Epithelial cell of esophagus (primary cell): ENCODE measurements around the gene RSL24D1.

Experiments used
- DNase-seq: peaks from one replicate; pipeline ENCODE4 v3.0.0; 2010; ENCODE audit warnings: low read depth
- H3K4me3 ChIP-seq: 2 replicates; pipeline ENCODE4 v1.5.1; 2011; ENCODE audit warnings: mild to moderate bottlenecking, low read length, control low read depth
- TF ChIP-seq, protein P1 (sequence below): IDR thresholded peaks from 2 replicates; pipeline ENCODE4 v1.5.1; 2011; ENCODE audit warnings: low read depth, mild to moderate bottlenecking, low read length, control low read depth, inconsistent platforms; ENCODE audit not compliant: insufficient read depth; ENCODE audit errors: missing control alignments

RSL24D1 gene

DNA sequence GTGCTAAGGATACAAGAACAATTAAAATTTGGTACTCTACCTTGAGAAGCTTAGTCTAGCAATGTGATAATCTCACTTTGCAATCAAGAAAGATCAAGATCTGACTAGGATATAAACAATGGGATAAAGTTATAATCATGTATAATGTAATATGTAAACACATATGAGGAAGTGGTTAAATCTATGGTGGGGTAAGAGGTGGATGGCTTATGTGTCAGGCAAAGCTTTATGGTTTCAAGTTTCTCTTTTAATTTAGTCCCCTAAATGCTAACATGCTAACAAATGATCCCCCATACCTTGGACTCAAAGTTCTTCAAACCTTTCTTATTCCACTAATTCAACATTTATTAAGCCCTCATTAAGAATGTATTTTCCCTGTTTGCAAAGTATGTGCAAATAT lies 2.5 kb downstream of the RSL24D1 start:
- TF ChIP-seq, protein P1, sequence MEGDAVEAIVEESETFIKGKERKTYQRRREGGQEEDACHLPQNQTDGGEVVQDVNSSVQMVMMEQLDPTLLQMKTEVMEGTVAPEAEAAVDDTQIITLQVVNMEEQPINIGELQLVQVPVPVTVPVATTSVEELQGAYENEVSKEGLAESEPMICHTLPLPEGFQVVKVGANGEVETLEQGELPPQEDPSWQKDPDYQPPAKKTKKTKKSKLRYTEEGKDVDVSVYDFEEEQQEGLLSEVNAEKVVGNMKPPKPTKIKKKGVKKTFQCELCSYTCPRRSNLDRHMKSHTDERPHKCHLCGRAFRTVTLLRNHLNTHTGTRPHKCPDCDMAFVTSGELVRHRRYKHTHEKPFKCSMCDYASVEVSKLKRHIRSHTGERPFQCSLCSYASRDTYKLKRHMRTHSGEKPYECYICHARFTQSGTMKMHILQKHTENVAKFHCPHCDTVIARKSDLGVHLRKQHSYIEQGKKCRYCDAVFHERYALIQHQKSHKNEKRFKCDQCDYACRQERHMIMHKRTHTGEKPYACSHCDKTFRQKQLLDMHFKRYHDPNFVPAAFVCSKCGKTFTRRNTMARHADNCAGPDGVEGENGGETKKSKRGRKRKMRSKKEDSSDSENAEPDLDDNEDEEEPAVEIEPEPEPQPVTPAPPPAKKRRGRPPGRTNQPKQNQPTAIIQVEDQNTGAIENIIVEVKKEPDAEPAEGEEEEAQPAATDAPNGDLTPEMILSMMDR, result no peak
- no peak overlapping the region for H3K4me3 ChIP-seq

DNA sequence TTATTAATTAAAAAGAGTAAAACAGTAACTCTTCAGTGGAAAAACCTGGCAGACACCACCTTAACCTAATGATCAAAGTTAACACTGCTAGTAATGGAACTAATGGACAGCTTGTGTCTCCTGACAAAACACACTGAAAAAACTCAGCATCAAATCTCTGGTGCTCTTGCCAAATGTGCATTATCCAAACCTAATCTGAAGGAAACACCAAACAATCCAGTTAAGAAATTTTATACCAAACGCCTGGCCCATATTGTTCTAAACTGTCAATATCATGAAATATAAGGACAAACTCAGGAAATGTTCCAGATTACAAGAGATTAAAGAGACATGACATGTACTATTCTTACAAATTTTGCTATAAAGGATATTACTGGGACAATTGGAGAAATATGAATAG lies 10.4 kb downstream of the RSL24D1 start:
- H3K4me3 ChIP-seq, result no peak overlapping the region
- TF ChIP-seq, protein P1, result no peak
- no peak for DNase-seq

More for the DNA sequence above, 2.5 kb downstream of the RSL24D1 start:
- peak; percentile 5 for DNase-seq

DNA sequence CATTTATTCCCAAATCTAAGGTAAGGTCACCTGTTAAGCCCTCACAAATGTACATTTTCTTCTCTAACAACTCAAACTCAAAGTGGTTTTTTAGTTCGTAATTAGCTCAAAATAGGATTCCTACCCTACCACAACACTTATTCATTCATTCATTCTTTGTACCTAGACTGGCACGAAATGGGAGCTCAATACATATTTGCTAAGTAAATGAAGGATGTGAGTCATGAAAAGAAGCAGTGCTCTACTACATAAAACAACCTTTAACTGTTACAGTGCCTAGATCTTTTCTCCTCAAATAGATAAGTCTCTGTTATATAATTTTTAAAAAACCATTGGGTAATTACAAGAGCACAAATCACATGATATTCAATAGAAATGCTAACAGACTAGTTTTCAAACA lies 13.1 kb downstream of the RSL24D1 start:
- peak; percentile 2 for DNase-seq
- H3K4me3 ChIP-seq, result no peak overlapping the region
- TF ChIP-seq, protein P1, result no peak

DNA sequence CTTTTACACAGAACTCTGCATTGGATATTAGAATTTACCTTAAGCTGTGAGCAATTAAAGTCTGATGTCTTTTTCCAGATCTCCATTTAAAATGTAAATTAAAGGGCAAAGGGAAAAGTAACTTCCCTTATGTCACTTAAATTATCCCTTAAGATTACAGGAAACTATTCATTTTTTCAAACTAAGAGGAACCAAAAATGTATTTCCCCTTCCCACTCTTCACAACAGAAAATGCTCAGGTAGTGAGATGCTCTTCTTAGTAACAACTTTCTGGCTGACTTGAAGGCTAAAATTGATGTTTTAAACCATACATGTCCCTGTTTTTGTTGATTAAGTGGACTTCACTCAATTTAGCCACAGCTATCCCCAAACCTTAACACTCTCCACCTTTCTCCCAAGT lies 17.6 kb downstream of the RSL24D1 start:
- no peak for DNase-seq
- H3K4me3 ChIP-seq, result no peak overlapping the region
- TF ChIP-seq, protein P1, result no peak

DNA sequence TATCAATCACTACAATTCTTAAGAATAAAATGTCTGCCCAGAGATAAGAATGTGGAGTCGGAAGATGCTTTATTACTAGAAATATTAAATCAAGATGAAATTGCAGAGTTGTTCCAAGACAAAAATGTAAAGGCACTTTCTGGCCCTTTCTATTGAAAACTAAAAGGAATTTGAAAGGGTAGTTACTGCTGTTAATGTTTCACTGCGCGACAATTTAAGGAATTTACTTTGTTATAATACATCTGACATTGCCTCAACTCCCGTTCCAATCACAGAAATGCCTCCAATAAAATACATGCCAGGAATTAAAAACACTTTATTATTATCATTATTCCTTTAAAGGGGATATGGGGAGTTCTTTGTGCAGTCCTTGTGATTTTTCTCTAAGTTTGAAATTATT lies 26.4 kb downstream of the RSL24D1 start:
- TF ChIP-seq, protein P1, result no peak

DNA sequence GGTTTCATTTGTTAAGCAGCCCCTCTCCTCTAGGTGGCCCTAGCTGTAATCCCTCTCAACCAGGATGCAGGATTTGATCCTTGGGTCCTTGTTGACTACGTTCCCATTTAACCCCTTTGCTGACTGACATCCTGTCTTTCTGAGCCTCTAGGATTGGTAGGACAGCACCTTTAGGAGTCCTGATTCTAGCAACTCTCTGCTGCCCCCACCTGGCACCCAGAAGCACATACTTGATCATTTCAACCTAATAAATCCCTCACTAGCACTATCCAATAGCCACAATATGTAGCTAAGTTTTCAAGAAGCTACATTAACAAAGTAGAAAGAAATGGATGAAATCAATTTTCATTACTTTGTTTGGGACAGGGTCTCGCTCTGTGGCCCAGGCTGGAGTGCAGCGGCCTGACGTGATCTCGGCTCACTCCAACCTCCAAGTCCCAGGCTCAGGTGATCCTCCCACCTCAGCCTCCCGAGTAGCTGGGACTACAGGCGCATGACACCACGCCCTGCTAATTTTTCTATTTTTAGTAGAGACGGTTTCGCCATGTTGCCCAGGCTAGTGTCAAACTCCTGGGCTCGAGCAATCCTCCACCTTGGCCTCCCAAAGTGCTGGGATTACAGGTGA lies 28.3 kb downstream of the RSL24D1 start:
- peak; percentile 81 for DNase-seq
- TF ChIP-seq, protein P1, result peak; percentile 85
- H3K4me3 ChIP-seq, result no peak overlapping the region

More for the DNA sequence above, 26.4 kb downstream of the RSL24D1 start:
- H3K4me3 ChIP-seq, result no peak overlapping the region
- no peak for DNase-seq

DNA sequence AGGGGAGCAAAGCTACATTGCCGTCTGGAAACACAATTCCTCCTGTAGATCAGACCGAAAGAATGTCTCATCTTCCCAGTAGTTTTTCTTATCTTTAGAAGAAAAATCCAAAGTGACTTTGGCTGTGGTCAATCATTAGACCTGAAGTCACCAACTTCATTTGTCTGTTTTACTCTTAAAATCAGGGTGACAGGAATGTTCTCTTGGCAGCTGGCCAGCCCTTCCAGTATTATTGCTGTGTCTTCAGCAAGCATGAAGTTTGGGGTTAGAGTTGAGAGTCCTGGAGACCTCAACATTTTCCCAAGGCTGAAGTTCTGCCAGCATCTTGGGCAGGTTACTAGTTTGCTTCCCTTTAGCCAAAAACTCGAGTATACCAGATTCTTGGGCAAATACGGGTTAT lies 32.5 kb downstream of the RSL24D1 start:
- TF ChIP-seq, protein P1, result no peak
- DNase-seq, result no peak

More for the DNA sequence above, 32.5 kb downstream of the RSL24D1 start:
- H3K4me3 ChIP-seq, result no peak overlapping the region
